Esophagus squamous epithelium (tissue), 5 donors: Measurements from ENCODE around the gene ZFHX3. TPM values are rescaled to one million over a fixed set of nuclear protein-coding genes. Genes with fewer than 3 reads are reported as not detected.
A peak's percentile ranks its signal among the peaks of the same experiment; 100 is the strongest.

Experiments used
- DNase-seq: peaks from one replicate; lab custom pipeline; 2025; lab: John Stamatoyannopoulos, UW
- H3K27ac ChIP-seq, 4 donors: fragments of 200-600 bp; sonication (generic); one replicate each; pipeline ENCODE4 v1.5.1; 2016 to 2019; ENCODE audit warnings: mild to moderate bottlenecking in 1 of 4
- H3K27me3 ChIP-seq, 4 donors: fragments of 200-600 bp; sonication (generic); 1 replicate in 3 of 4; 2 replicates in 1 of 4; pipeline versions ENCODE4 v1.5.1 to v1.6.0; 2017 to 2021; ENCODE audit warnings: antibody characterized with exemption in 1 of 4
- H3K36me3 ChIP-seq, 3 donors: fragments of 200-600 bp; sonication (generic); one replicate each; pipeline ENCODE4 v1.5.1; 2016 to 2019
- H3K4me1 ChIP-seq, 3 donors: fragments of 200-600 bp; sonication (generic); one replicate each; pipeline ENCODE4 v1.5.1; 2017 to 2019
- H3K4me3 ChIP-seq, 4 donors: fragments of 200-600 bp; sonication (generic); 1 replicate in 3 of 4; 2 replicates in 1 of 4; pipeline ENCODE4 v1.5.1; 2016 to 2019; ENCODE audit warnings: mild to moderate bottlenecking in 2 of 4, moderate library complexity in 1 of 4
- H3K9me3 ChIP-seq, 3 donors: fragments of 200-600 bp; sonication (generic); one replicate each; pipeline ENCODE4 v1.5.1; 2016 to 2019
- CTCF ChIP-seq, 6 experiments: fragments of 450-650 bp in 4 of 6; fragments of 200-600 bp in 2 of 6; sonication (generic) in 2 of 6; IDR thresholded peaks; one replicate each; pipeline ENCODE4 v1.5.1; 2016 to 2019; ENCODE audit warnings: antibody characterized with exemption in 6 of 6, mild to moderate bottlenecking in 4 of 6, moderate library complexity in 4 of 6
- POLR2A ChIP-seq, 4 donors: fragments of 450-650 bp; IDR thresholded peaks; one replicate each; pipeline ENCODE4 v1.6.1; 2017; ENCODE audit warnings: antibody characterized with exemption in 4 of 4, mild to moderate bottlenecking in 4 of 4, moderate library complexity in 3 of 4
- WGBS, 2 donors: methylation state at CpG; one replicate each; pipeline ENCODE4 v1.1.5; 2018; 5-methylcytosine and 5-hydroxymethylcytosine counted together
- intact Hi-C: fragments of 100-400 bp; cut with DNase I; formaldehyde crosslinking; loops from one replicate; pipeline ENCODE4 v1.15.0; 2022
- total RNA-seq, 4 donors: library from RNA; depleted of rRNA; stranded (reverse); fragments of >200 nt; gene quantifications; one replicate each; pipeline ENCODE4 v1.1.0, GENCODE V29; 2016
- donor health status: DM: yes; HTN: yes; CAD: no.

ZFHX3 gene
- total RNA-seq, 4 donors from 2014 or later: 3.5 to 12.8 (median 4.5) TPM

GRCh38 chr16:72992142-72992601 is 55.8 kb downstream of the ZFHX3 start:
- Histone ChIP-seq H3K27ac (peak overlapping the region in 3 of 4 donors; percentile 7 to 95 (median 42)), H3K4me1 (peaks cover 40 to 84% (median 44%) of the 10 kb centered on the region in 3 donors)

GRCh38 chr16:72991644-72992043 is 56.3 kb downstream of the ZFHX3 start:
- WGBS, 2 donors: 77 to 82% methylated on average over 6 of the region's 6 CpGs
- DNase-seq: no peak

More at GRCh38 chr16:72992142-72992601, 55.8 kb downstream of the ZFHX3 start:
- intact Hi-C loops: loop anchor here (10.0 kb wide), 1 partner anchor 117 kb away; no protein-coding TSS in a partner anchor
- no peak for DNase-seq
- no peak for TF ChIP-seq CTCF (IDR thresholded peaks at IDR 0.05)
- Histone ChIP-seq H3K4me3 (no peak overlapping the region), H3K27me3 (no peaks in the 10 kb centered on the region), H3K36me3 (no peaks in the 10 kb centered on the region), H3K9me3 (no peaks in the 10 kb centered on the region)
- WGBS, 2 donors: 80 to 94% methylated on average over 3 to 4 of the region's 6 CpGs

GRCh38 chr16:72991211-72991610 is 56.7 kb downstream of the ZFHX3 start:
- no peak for DNase-seq
- no peaks in the 10 kb centered on the region for H3K9me3 ChIP-seq
- TF ChIP-seq POLR2A (IDR thresholded peaks at IDR 0.05) (no peak), CTCF (IDR thresholded peaks at IDR 0.05) (no peak)
- H3K27me3 ChIP-seq: no peaks in the 10 kb centered on the region
- WGBS, 2 donors: 69 to 94% methylated on average over 2 of the region's 2 CpGs
- H3K27ac ChIP-seq: peak overlapping the region in 2 of 4 donors; percentile 93 to 95
- H3K4me3 ChIP-seq: no peak overlapping the region
- no peaks in the 10 kb centered on the region for H3K36me3 ChIP-seq
- intact Hi-C loops: loop anchor here (10.0 kb wide), 1 partner anchor 116 kb away; no protein-coding TSS in a partner anchor
- H3K4me1 ChIP-seq: peaks cover 40 to 84% (median 44%) of the 10 kb centered on the region in 3 donors

More at GRCh38 chr16:72991644-72992043, 56.3 kb downstream of the ZFHX3 start:
- Histone ChIP-seq H3K27ac (peak overlapping the region in 2 of 4 donors; percentile 93 to 95), H3K4me1 (peaks cover 40 to 84% (median 44%) of the 10 kb centered on the region in 3 donors), H3K9me3 (no peaks in the 10 kb centered on the region), H3K36me3 (no peaks in the 10 kb centered on the region), H3K27me3 (no peaks in the 10 kb centered on the region), H3K4me3 (no peak overlapping the region)
- intact Hi-C loops: loop anchor here (10.0 kb wide), 1 partner anchor 117 kb away; no protein-coding TSS in a partner anchor
- no peak for TF ChIP-seq CTCF (IDR thresholded peaks at IDR 0.05)
- TF ChIP-seq POLR2A (IDR thresholded peaks at IDR 0.05): no peak

- DNase-seq: no peak
- TF ChIP-seq POLR2A (IDR thresholded peaks at IDR 0.05) (no peak), CTCF (IDR thresholded peaks at IDR 0.05) (no peak)
- Histone ChIP-seq H3K27me3 (no peaks in the 10 kb centered on the region), H3K27ac (peak overlapping the region; percentile 83 to 95 (median 92)), H3K36me3 (no peaks in the 10 kb centered on the region), H3K4me3 (peak overlapping the region in 3 of 4 donors; percentile 25 to 49 (median 35)), H3K4me1 (peaks cover 38 to 84% (median 50%) of the 10 kb centered on the region in 3 donors), H3K9me3 (no peaks in the 10 kb centered on the region)
- intact Hi-C loops: loop anchor here (10.0 kb wide), 1 partner anchor 116 kb away; no protein-coding TSS in a partner anchor
- WGBS, 2 donors: 44 to 48% methylated on average over 3 to 12 of the region's 14 CpGs
Observed at GRCh38 chr16:72990571-72990970, 57.4 kb downstream of the ZFHX3 start.
